Measurements from ENCODE around the gene R3HDML.

R3HDML gene

DNA sequence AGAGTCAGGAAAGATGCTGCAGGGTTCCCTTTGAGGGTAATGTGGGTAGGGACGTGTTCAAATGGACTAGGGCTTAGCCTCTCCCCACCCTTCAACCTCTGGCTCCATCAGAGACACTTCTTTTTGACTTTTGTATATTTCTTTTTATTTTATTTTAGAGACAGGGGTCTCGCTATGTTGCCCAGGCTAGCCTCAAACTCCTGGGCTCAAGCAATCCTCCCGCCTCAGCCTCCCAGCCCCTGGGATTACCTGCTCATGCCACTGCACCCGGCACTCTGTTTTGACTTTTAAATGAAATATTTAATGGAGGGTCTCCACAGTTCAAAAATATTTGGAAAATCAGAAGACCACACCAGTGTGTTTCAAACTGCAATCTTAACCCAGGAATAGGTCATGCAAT lies 27.2 kb downstream of the R3HDML start:
- no peak for DNase-seq (ENCODE audit: low spot score)

DNA sequence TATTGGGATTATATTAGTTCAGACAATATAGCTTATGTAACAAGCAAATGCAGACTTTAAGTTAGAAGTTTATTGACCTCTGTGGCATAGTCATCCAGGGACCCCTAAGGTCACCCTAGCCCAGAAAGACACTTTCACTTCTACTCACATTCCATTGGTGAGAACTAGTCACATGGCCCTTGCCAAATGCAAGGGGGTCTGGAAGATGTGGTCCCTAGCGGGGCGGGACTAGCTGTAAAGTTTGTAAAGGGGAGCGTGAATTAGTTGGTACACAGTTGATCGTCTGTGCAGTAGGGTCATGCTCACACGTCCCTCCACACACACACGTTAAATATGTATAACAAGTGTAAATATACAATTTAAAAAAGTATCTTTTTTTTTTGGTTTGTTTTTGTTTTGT lies 27.9 kb downstream of the R3HDML start:
- no peak for DNase-seq (ENCODE audit: low spot score)

DNA sequence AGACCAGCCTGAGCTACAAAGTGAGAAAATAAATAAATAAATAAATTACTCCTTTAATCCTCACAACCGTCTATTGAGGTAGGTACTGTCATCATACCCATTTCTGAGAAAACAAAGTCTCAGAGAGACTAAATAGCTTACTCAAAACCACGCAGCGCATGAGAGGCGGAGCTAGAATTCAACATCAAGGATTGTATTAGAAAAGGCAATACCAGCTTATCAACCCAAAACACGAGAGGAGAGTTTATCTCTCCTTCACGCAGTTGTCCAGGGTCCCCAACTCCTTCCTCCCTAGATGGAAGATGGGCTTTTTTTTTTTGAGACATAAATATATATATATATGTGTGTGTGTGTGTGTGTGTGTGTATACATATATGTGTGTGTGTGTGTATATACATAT lies 30.9 kb downstream of the R3HDML start:
- no peak for DNase-seq (ENCODE audit: low spot score)

DNA sequence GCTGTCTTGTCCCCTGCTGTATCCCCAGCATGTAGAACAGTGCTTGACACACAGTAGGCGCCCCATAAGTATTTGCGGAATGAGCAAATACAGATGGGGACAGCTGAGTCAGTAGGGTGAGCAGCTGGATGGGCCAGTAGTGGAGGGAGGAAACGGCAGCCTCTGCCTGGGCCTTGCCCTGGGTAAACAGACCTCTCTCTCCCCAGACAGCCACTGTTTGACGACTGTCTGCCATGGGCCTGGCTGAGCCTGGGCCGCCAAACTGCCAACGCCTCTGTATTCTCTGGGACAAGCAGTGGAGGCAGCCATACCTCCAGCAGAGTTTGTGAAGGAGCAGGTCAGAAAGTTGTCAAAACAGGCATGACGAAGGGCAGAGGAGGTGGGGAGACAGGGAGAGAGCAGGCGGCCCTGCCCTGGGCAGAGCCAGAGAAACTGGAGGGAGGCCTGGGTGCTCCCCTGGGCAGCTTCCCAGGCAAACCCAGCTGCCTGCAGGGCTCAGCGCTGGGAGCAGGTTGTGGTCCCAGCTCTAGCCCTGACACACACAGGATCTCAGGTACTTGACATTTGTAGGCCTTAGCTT lies 33.9 kb downstream of the R3HDML start:
- DNase-seq (ENCODE audit: low spot score): no peak

DNA sequence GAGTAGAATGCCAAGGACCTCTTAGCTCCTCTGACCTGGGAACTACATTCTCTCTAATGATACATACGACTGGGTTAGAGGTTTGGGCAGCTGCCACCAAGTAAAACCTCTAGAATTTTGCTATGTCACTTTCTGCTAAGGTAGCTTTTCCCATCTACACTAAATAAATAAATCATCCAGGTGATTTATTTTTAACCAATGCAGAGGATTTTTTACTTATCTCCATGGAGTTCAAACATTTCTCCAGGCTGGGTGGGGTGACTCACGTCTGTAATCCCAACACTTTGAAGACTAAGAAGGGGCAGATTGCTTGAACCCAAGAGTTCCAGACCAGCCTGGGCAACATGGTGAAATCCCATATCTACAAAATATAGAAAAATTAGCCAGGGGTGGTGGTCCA lies 45.8 kb downstream of the R3HDML start:
- DNase-seq (ENCODE audit: low spot score): no peak

DNA sequence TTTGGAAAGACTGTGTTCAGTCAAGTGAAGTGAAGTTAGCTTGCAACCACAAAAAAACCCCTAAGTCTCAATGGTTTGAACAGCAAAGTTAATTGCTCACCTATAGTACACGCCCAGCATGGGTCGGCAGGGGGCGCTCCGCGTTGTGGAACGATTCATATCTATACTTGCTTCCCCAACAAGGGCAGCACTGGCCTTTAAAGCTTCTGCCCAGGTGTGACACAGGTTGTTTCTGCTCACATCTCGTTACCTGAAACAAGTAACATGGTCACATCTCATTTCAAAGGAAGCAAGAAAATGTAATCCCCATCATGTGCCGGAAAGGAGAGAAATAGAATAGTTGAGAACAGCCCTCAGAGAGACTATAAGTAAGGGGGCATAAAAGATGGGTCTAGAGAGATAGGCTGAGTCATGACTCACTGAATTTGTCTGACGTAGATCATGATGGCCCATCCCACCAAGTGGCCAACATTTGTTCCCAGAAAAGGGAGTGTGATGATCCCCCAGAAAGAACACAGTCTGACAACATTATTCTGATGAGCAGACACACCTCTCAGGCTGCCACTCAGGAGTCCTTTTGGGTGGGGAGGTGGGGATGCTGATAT lies 47.7 kb downstream of the R3HDML start:
- peak; percentile 66 for DNase-seq (ENCODE audit: low spot score)

DNA sequence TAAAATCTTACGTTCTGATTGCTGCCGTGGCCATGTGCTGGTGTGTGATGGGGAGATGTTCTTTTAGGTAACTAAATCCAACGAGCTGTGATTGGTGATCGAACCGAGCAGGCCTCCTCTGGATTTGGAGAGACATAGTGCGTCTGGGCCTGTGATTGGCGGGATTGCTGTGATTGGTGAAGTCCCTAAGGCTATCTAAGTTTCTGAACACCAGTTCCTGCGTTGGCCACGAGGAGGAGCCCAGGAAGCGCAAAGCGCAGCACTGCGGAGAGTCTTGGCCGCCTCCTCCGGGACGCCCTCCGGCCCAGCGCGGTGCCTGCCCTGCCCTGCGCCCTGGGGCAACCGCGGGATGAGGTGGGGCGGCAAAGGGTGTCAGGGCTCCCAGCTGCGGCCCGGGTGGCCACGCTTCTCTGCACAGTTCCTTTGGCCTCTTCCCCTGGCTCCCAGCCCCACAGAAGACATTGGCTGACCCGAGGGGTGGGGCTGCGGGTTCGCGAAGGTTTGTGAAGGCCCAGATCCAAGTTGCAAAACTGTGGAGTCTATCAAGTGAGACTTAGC lies 51.7 kb downstream of the R3HDML start:
- peak; percentile 36 for DNase-seq (ENCODE audit: low spot score)

DNA sequence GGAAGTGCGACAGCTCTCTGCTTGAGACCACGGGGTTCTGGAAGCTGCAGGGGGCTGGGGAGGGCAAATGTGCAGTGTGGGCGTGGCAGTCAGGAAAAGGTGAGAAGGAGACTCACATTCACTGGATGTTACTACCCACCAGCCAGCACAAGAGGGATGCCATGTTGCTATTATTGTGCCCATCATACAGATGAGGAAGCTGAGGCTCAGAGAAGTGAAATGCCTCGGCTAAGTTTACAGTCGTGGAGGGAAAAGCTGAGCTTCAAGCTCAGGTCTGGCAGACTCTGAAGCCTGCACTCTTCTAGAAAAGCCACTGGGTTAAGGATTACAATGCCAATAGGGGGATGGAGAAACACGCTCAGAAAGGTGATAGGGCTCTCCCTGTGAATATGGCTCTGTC lies 53.0 kb downstream of the R3HDML start:
- DNase-seq (ENCODE audit: low spot score): no peak

DNA sequence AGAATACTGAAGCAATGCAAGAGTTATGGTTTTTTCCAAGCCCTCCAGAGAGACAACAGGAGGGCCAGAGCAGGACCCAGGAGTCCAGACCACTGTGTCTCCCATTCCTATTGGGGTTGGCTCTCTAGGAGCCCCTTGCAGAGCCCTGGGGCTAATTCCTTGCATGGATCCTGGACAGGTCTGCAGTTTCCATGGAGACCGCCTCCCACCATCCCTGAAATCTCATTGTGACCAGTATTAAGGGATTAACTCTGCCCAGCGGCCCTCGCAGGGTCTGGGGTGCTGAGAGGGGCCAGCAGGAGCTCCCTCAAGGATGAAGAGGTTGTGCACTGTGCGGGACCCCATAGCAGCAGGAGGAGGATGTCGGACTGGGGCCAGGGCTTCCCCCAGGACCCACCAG lies 53.4 kb downstream of the R3HDML start:
- no peak for DNase-seq (ENCODE audit: low spot score)

DNA sequence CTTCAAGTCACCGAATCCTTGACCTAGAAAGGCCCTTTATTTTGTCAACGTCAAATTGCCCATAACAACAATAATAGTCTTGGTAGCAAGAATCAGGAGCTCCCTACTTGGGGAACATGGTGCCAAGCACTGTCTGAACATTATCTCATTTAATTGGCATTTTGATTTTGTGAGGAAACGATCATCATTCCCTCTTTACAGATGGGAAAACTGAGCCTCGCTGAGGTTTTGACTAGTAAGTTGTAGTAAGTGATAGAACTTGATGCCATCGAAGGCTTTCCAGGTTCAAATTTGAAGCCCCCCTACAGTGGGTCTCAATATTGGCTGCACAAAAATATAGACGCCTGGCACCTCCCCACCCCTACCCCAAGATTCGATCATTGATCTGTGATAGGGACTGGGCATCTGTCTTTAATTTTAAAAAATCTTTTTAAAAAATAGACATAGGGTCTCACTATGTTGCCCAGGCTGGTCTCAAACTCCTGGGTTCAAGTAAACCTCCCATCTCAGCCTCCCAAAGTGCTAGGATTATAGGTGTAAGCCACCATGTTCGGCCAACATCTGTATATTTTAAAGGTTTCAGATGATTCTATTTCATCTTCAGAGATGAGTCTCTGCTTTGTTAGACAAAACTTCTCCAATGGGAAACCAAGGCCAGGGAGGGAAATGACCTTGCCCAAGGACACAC lies 55.4 kb downstream of the R3HDML start:
- DNase-seq (ENCODE audit: low spot score): no peak

DNA sequence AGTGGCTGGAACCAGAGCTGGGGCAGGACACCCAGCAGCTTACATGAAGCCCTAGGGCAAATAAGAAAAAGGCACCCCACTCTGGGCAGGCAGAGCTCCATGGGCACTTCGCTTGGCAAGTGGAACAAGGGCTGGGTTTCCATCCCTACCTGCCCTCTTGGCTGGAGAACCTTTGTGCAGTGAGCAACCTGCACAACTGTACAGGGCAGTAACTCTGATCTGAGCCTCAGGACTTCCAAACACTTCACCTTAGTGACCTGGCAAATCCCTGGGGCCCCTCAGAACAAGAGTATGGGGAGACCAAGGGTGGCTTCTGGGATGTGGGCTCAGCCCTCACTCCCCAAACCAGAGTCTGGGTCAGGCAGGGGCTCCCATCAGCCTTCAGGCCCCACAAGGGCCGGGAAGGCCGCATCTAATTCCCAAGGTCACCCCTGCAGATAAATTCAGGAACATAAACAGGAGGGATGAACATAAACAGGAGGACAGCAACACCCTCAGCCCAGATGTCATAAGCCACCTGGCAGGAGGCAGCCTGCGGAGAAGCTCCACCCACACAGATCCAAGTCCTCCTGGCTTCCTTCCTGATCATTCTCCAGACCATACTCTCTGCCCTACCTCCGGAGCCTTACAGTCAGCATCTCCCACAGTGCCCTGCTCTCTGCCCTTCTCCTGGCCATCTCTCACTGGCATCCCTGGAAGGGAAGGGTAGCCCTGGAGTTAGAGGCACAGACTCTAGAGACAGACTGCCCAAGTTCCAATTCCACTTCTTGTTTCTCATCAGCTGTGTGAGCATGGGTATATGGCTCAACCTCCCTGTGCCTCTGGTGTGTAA lies 56.1 kb downstream of the R3HDML start:
- no peak for DNase-seq (ENCODE audit: low spot score)

DNA sequence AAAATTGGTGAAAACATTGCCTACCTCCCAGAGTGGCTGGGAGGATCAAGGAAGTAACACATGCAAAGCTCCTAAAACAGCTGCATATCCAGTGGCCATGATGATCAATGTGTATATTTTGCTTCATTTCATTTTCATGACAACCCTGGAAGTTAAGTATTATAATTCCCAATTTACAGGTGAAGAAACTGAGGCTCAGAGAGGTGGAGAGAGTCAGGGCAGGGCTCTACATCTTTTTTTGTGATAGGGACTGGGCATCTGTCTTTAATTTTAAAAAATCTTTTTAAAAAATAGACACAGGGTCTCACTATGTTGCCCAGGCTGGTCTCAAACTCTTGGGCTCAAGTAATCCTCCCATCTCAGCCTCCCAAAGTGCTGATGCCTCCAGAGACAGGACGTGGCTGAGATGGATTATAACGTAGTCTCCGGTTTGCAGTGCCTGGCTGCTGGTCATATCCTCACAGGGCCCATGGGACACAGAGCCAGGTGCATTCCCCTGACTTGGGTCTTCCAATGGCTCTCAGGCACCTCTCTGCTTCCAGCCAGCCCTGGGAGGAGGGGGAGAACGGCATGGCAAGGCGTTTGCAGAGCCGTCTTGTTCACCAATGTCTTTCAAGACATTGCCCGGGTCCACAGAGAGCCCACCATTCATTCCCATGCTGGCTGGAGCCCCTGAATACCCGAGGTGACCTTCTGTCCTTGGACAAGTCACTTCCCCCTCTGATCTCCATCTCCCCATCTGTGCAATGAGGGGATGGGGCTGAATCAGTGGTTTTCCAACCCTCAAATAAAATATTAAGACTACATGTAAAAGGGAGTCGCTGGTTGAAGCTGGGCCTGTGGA lies 57.0 kb downstream of the R3HDML start:
- no peak for DNase-seq (ENCODE audit: low spot score)

DNA sequence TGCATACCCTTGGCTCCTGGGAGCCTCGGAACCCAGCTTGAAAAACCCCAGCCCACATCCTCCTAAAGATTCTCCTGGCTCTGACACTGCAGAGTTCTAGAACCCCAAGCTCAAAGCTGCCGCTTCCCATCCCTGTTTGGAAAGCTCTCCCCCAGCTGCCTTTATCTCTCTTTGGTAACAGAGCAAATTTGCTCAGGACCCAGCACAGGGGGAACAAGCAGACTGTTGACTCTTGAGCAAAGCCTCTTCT lies 57.5 kb downstream of the R3HDML start:
- no peak for DNase-seq (ENCODE audit: low spot score)

DNA sequence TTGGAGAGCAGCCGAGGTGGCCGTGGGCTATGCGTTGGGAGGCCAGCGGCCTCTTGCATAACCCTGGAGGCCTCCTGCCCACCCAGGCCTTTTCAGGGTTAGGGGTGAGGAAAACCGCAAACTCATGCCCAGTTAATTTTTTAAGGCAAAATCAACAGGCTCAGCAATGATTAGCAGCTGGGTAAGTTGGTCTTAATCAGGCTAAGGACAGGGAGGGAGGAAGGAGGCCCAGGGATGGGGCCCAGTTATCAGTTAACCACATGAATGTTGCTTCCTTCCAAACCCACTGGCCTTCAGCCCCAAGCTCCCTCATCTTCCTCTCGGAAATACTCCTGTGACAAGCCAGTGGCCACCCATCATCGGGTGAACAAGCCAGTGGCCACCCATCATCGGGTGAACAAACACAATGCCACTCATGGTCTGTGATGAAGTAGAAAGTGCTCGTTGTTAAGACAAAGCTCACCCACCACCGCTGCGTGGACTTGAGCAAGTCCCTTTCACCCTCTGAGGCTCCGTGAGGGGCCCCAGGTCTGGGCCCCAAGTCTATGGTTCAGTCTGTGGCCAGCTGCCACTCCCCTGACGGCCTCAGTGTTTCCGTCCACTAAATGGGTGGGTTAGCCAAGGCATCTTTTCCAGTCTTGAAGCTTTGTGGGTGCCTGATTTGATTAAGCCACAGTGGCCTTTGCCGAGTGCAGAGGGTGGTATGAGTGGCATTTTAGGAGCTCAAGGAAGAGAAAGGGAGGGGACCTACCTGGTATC lies 58.0 kb downstream of the R3HDML start:
- no peak for DNase-seq (ENCODE audit: low spot score)

DNA sequence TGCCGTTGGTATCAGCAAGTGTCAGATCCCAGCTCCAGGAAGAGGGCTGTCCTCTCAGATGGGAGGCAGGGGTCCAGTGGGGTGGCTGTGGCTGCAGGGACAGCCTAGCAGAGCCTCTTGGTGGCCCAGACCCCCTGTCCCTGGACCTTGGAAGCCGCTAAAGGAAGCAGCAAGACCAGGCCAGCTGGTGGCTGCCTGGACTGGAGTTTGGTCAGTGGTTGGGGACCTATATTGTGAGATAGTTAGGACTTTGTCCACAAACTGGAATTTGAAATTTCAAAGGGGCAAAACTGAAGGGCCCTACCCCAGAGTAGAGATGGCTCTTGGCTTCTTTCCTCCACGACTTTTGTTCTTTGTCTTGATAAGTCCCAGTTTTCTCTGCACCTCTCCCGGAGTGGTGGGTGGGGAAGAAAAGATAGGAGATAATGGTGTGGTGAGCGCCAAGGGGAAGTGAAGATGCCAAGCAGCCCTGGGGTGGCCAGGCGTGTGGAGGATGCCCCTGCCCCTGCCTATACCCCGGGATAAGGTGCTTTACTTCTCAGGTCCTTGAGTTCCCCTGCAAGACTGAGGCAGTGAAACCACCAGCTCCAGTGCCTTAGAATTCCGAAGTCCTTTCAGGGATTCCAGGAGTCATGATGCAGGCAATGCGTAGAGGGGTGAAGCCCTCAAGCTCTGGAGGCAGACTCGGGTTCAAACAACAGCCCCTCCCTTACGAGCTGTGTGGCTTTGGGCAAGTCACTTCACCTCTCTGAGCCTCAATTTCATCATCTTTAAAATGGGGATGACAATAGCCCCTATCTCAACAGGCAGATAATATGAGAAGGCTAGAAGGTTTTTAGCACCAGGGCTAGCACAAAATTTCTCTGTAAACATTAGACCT lies 58.9 kb downstream of the R3HDML start:
- DNase-seq (ENCODE audit: low spot score): no peak

DNA sequence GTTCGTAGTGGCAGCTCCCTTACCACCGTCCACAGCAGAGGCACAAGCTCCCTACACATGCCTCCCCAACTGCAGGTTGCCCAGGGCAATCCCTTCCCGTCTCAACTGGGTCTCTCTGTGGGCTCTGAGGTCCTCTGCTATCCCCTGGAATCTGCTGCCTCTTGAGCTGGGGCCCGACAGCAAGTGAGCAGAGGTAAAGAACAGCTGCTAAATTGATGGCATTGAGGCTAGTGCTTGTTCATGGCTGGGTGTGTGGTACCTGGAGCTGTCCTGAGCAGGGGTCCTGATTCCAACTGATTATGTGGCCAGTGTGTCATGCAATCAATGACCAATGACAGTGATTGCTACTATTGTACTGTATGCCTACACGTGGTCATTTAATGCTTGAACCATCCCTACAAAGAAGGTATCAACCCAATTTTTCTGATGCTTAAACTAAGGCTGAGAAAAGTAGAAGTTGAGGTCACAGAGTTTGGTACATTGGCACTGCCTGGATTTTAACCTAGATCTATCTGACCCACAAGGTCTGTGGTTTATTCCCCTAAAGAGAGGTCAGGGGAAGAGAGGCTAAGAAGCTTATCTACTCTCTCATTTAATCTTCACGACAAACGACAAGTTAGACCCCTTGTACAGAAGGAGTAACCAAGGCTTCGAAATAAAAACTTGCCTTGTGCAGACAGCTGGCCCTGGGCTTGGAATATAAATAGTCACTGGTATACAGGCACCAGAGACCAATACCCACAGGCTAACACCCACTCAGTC lies 59.7 kb downstream of the R3HDML start:
- no peak for DNase-seq (ENCODE audit: low spot score)

DNA sequence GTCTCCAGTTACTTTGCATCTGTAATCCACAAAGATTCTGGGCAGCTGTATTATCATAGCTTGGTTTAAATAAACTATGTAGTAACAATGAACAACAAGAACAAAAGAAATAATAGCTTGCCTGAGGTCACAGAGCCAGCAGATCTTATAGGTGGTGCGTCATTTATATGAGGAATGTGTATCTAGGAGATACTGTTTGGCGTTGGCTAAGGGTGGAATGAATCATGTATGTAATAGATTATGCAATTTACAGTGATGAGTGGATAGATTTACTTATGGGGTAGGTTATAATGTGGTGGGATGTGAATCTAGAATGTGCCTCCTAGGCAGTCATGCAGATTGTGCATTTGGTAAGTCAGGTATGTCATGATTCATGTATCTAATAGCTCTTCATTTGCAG lies 61.5 kb downstream of the R3HDML start:
- no peak for DNase-seq (ENCODE audit: low spot score)

DNA sequence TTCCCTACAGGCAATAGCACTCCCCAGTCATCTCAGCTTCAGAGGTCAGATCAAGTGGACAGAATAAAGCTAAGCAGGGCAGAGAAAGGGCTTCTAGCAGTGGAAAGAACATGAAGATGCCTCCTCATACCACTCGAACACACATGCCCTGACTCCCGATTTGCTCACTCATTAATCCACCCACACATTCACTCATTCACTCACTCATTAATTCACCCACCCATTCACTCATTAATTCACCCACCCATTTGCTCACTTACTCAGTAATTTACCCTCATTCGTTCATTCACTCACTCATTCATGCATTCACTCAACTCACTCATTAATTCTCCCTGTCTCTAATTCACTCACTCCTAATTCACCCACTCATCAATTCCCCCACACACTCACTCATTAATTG lies 62.6 kb downstream of the R3HDML start:
- no peak for DNase-seq (ENCODE audit: low spot score)

DNA sequence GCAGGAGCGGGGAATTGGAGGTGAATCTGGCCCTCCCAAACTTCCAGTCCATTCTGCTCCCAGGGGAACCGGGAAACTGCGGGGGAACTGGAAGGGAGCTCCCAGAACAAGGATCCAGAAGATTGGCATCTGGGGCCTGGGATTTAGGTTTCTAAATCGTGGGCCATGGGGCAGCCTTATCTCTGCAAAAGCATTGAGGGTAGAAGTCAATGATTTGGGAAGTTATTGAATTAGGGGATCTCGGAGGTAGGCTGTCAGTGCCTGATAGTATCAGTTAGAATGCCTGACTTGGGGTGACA lies 63.8 kb downstream of the R3HDML start:
- DNase-seq (ENCODE audit: low spot score): no peak
